ENCODE measurements around the gene DNER.

DNER gene

GRCh38 chr2:229417916-229418315 is 296.4 kb downstream of the DNER start:
- Histone ChIP-seq H3K4me1 (ENCODE audit: control insufficient read depth in 1 of 2, insufficient read depth in 2 of 2, low read length in 2 of 2) (no peaks in the 10 kb centered on the region), H2BK5ac (ENCODE audit: low read depth, low read length, poor library complexity) (no peak overlapping the region), H4K12ac (ENCODE audit: low read depth, low read length) (no peak overlapping the region), H2BK12ac (ENCODE audit: low read length) (no peak overlapping the region), H3K27ac (ENCODE audit: low read depth, low read length) (no peak overlapping the region), H2AK5ac (ENCODE audit: low read length) (no peak overlapping the region), H3K23ac (ENCODE audit: low read length) (no peak overlapping the region), H3K9me3 (ENCODE audit: insufficient read depth, low read depth, low read length) (no peaks in the 10 kb centered on the region), H2AFZ (ENCODE audit: insufficient read depth, low read length, poor library complexity) (no peak overlapping the region), H3K27me3 (ENCODE audit: insufficient read depth, low read length) (no peaks in the 10 kb centered on the region), H3K4ac (ENCODE audit: low read depth, low read length) (no peak overlapping the region), H2BK120ac (ENCODE audit: insufficient read depth, low read length, poor library complexity) (no peak overlapping the region), H3K18ac (ENCODE audit: low read length) (no peak overlapping the region), H4K8ac (ENCODE audit: low read depth, low read length) (no peak overlapping the region), H3K79me1 (ENCODE audit: low read length) (no peaks in the 10 kb centered on the region), H3K4me3 (ENCODE audit: low read depth, low read length) (no peak overlapping the region), H4K91ac (ENCODE audit: low read depth, low read length) (no peak overlapping the region), H3K36me3 (ENCODE audit: control insufficient read depth in 1 of 2, insufficient read depth in 2 of 2, low read length in 2 of 2) (no peaks in the 10 kb centered on the region), H3K79me2 (ENCODE audit: control insufficient read depth, insufficient read depth, low read length, poor library complexity) (no peaks in the 10 kb centered on the region), H3K9ac (ENCODE audit: low read length) (no peak overlapping the region), H3K4me2 (ENCODE audit: low read length) (no peak overlapping the region), H3K14ac (ENCODE audit: low read length) (no peak overlapping the region)
- DNase-seq, result no peak
- no CpG with 5 or more reads among the region's 7 CpGs for WGBS (ENCODE audit: extremely low coverage, insufficient coverage, insufficient read length)

- Histone ChIP-seq H3K9ac (ENCODE audit: low read length) (no peak overlapping the region), H3K36me3 (ENCODE audit: control insufficient read depth in 1 of 2, insufficient read depth in 2 of 2, low read length in 2 of 2) (no peaks in the 10 kb centered on the region), H4K91ac (ENCODE audit: low read depth, low read length) (no peak overlapping the region), H3K79me1 (ENCODE audit: low read length) (no peaks in the 10 kb centered on the region), H3K4me3 (ENCODE audit: low read depth, low read length) (no peak overlapping the region), H4K12ac (ENCODE audit: low read depth, low read length) (no peak overlapping the region), H2AFZ (ENCODE audit: insufficient read depth, low read length, poor library complexity) (no peak overlapping the region), H3K27me3 (ENCODE audit: insufficient read depth, low read length) (no peaks in the 10 kb centered on the region), H3K18ac (ENCODE audit: low read length) (no peak overlapping the region), H3K14ac (ENCODE audit: low read length) (no peak overlapping the region), H3K79me2 (ENCODE audit: control insufficient read depth, insufficient read depth, low read length, poor library complexity) (no peaks in the 10 kb centered on the region), H2BK120ac (ENCODE audit: insufficient read depth, low read length, poor library complexity) (no peak overlapping the region), H3K27ac (ENCODE audit: low read depth, low read length) (no peak overlapping the region), H3K4me1 (ENCODE audit: control insufficient read depth in 1 of 2, insufficient read depth in 2 of 2, low read length in 2 of 2) (no peaks in the 10 kb centered on the region), H2BK5ac (ENCODE audit: low read depth, low read length, poor library complexity) (no peak overlapping the region), H3K9me3 (ENCODE audit: insufficient read depth, low read depth, low read length) (no peaks in the 10 kb centered on the region), H2BK12ac (ENCODE audit: low read length) (no peak overlapping the region), H3K23ac (ENCODE audit: low read length) (no peak overlapping the region), H2AK5ac (ENCODE audit: low read length) (no peak overlapping the region), H4K8ac (ENCODE audit: low read depth, low read length) (no peak overlapping the region), H3K4me2 (ENCODE audit: low read length) (no peak overlapping the region), H3K4ac (ENCODE audit: low read depth, low read length) (no peak overlapping the region)
- no peak for DNase-seq
- WGBS (ENCODE audit: extremely low coverage, insufficient coverage, insufficient read length), result no CpG with 5 or more reads among the region's 8 CpGs
Measured at GRCh38 chr2:229417176-229417575, 297.2 kb downstream of the DNER start.

- no peaks in the 10 kb centered on the region for H3K9me3 ChIP-seq (ENCODE audit: insufficient read depth, low read depth, low read length)
- H4K91ac ChIP-seq (ENCODE audit: low read depth, low read length), result no peak overlapping the region
- H4K12ac ChIP-seq (ENCODE audit: low read depth, low read length), result no peak overlapping the region
- no peak overlapping the region for H2BK5ac ChIP-seq (ENCODE audit: low read depth, low read length, poor library complexity)
- H3K36me3 ChIP-seq (ENCODE audit: control insufficient read depth in 1 of 2, insufficient read depth in 2 of 2, low read length in 2 of 2), result no peaks in the 10 kb centered on the region
- no peak overlapping the region for H2BK120ac ChIP-seq (ENCODE audit: insufficient read depth, low read length, poor library complexity)
- H3K9ac ChIP-seq (ENCODE audit: low read length), result no peak overlapping the region
- H3K23ac ChIP-seq (ENCODE audit: low read length), result no peak overlapping the region
- no peak overlapping the region for H2AFZ ChIP-seq (ENCODE audit: insufficient read depth, low read length, poor library complexity)
- H3K4ac ChIP-seq (ENCODE audit: low read depth, low read length), result no peak overlapping the region
- no peak overlapping the region for H3K14ac ChIP-seq (ENCODE audit: low read length)
- H2BK12ac ChIP-seq (ENCODE audit: low read length), result no peak overlapping the region
- DNase-seq, result peak; percentile 7 to 26
- H3K18ac ChIP-seq (ENCODE audit: low read length), result no peak overlapping the region
- no peak overlapping the region for H3K4me3 ChIP-seq (ENCODE audit: low read depth, low read length)
- H3K27me3 ChIP-seq (ENCODE audit: insufficient read depth, low read length), result no peaks in the 10 kb centered on the region
- H4K8ac ChIP-seq (ENCODE audit: low read depth, low read length), result no peak overlapping the region
- H3K79me2 ChIP-seq (ENCODE audit: control insufficient read depth, insufficient read depth, low read length, poor library complexity), result no peaks in the 10 kb centered on the region
- no peak overlapping the region for H3K4me2 ChIP-seq (ENCODE audit: low read length)
- H3K27ac ChIP-seq (ENCODE audit: low read depth, low read length), result no peak overlapping the region
- WGBS (ENCODE audit: extremely low coverage, insufficient coverage, insufficient read length), result no CpG with 5 or more reads among the region's 5 CpGs
- H3K79me1 ChIP-seq (ENCODE audit: low read length), result no peaks in the 10 kb centered on the region
- no peaks in the 10 kb centered on the region for H3K4me1 ChIP-seq (ENCODE audit: control insufficient read depth in 1 of 2, insufficient read depth in 2 of 2, low read length in 2 of 2)
- no peak overlapping the region for H2AK5ac ChIP-seq (ENCODE audit: low read length)
Measured at GRCh38 chr2:229416116-229416694, 298.1 kb downstream of the DNER start.

GRCh38 chr2:229414631-229415030 is 299.7 kb downstream of the DNER start:
- H3K4me3 ChIP-seq (ENCODE audit: low read depth, low read length), result no peak overlapping the region
- H2BK5ac ChIP-seq (ENCODE audit: low read depth, low read length, poor library complexity), result no peak overlapping the region
- no peak overlapping the region for H2AFZ ChIP-seq (ENCODE audit: insufficient read depth, low read length, poor library complexity)
- no peak overlapping the region for H2BK120ac ChIP-seq (ENCODE audit: insufficient read depth, low read length, poor library complexity)
- H3K36me3 ChIP-seq (ENCODE audit: control insufficient read depth in 1 of 2, insufficient read depth in 2 of 2, low read length in 2 of 2), result no peaks in the 10 kb centered on the region
- H3K79me1 ChIP-seq (ENCODE audit: low read length), result no peaks in the 10 kb centered on the region
- H3K9ac ChIP-seq (ENCODE audit: low read length), result no peak overlapping the region
- H3K18ac ChIP-seq (ENCODE audit: low read length), result no peak overlapping the region
- no peak overlapping the region for H3K23ac ChIP-seq (ENCODE audit: low read length)
- H3K4me1 ChIP-seq (ENCODE audit: control insufficient read depth in 1 of 2, insufficient read depth in 2 of 2, low read length in 2 of 2), result peaks cover 0 to 4% of the 10 kb centered on the region in 2 experiments
- no peak overlapping the region for H4K12ac ChIP-seq (ENCODE audit: low read depth, low read length)
- H3K27me3 ChIP-seq (ENCODE audit: insufficient read depth, low read length), result no peaks in the 10 kb centered on the region
- no peak overlapping the region for H3K14ac ChIP-seq (ENCODE audit: low read length)
- H4K91ac ChIP-seq (ENCODE audit: low read depth, low read length), result no peak overlapping the region
- no peak overlapping the region for H2BK12ac ChIP-seq (ENCODE audit: low read length)
- no peak overlapping the region for H3K4ac ChIP-seq (ENCODE audit: low read depth, low read length)
- no peak overlapping the region for H3K4me2 ChIP-seq (ENCODE audit: low read length)
- no peak overlapping the region for H3K27ac ChIP-seq (ENCODE audit: low read depth, low read length)
- no peak for DNase-seq
- H3K79me2 ChIP-seq (ENCODE audit: control insufficient read depth, insufficient read depth, low read length, poor library complexity), result no peaks in the 10 kb centered on the region
- H3K9me3 ChIP-seq (ENCODE audit: insufficient read depth, low read depth, low read length), result no peaks in the 10 kb centered on the region
- WGBS (ENCODE audit: extremely low coverage, insufficient coverage, insufficient read length), result no CpG with 5 or more reads among the region's 2 CpGs
- no peak overlapping the region for H4K8ac ChIP-seq (ENCODE audit: low read depth, low read length)
- H2AK5ac ChIP-seq (ENCODE audit: low read length), result no peak overlapping the region

All from trophoblast cell (in vitro differentiated cells and primary cell).